Endothelial cell of umbilical vein (primary cell): ENCODE measurements around the gene STRBP. TPM values are rescaled to one million over a fixed set of nuclear protein-coding genes. Genes with fewer than 3 reads are reported as not detected.

Experiments
- BruUV-seq: library from RNA; stranded (reverse); fragments of 400-500 nt; replicated peaks from 2 replicates; lab custom pipeline; 2021; lab: Mats Ljungman, UMichigan
- CTCF ChIA-PET: fragments of 300-600, 350-600 bp; sonication (Branson Sonifier 250); formaldehyde crosslinking; loops from one replicate; lab custom pipeline; 2021; ENCODE audit warnings: antibody characterized with exemption, inconsistent platforms; lab: Charles Lee
- POLR2A ChIA-PET: fragments of 300-600, 350-600 bp; sonication (Branson Sonifier 250); formaldehyde crosslinking; loops from one replicate; lab custom pipeline; 2021; ENCODE audit warnings: antibody characterized with exemption, inconsistent platforms; lab: Charles Lee
- DNase-seq: peaks from one replicate; pipeline ENCODE4 v3.0.0-alpha.2; 2011; ENCODE audit warnings: low read depth, low spot score
- FAIRE-seq: peaks from 2 replicates; lab custom pipeline; 2011; peaks lifted over from hg19 to GRCh38; lab: Jason Lieb, UNC
- H2AFZ ChIP-seq: 2 replicates; pipeline ENCODE4 v1.6.0; 2012; ENCODE audit warnings: low read depth, low read length, control low read depth, inconsistent platforms
- H3K27ac ChIP-seq: 2 replicates; pipeline ENCODE4 v1.5.1; 2011; ENCODE audit warnings: low read depth, mild to moderate bottlenecking, control low read depth, low read length, moderate library complexity; ENCODE audit not compliant: insufficient read depth
- H3K27me3 ChIP-seq, 2 experiments: 2 replicates each; pipeline versions ENCODE4 v1.6.0 to v1.6.1; 2011; ENCODE audit warnings: low read length in 2 of 2, mixed read lengths in 1 of 2; ENCODE audit not compliant: control insufficient read depth in 2 of 2, insufficient read depth in 2 of 2
- H3K36me3 ChIP-seq, 2 experiments: 2 replicates in 1 of 2; 3 replicates in 1 of 2; pipeline ENCODE4 v1.5.1; 2011; ENCODE audit warnings: low read length in 2 of 2, mild to moderate bottlenecking in 1 of 2, moderate library complexity in 1 of 2; ENCODE audit not compliant: control insufficient read depth in 2 of 2, insufficient read depth in 2 of 2; ENCODE audit errors: extremely low read depth in 1 of 2
- H3K4me1 ChIP-seq: 3 replicates; pipeline ENCODE4 v1.5.1; 2011; ENCODE audit warnings: mild to moderate bottlenecking, low read length; ENCODE audit not compliant: control insufficient read depth, insufficient read depth; ENCODE audit errors: extremely low read depth
- H3K4me2 ChIP-seq: 2 replicates; pipeline ENCODE4 v1.6.1; 2011; ENCODE audit warnings: low read length, control low read depth, mixed read lengths; ENCODE audit not compliant: insufficient read depth
- H3K4me3 ChIP-seq, 3 experiments: fragments of 200-600 bp in 1 of 3; sonication (generic), shearing (Covaris generic) in 1 of 3; replicated peaks in 1 of 3; 2 replicates each; pipeline ENCODE4 v1.5.1; 2011 to 2016; ENCODE audit warnings: control low read depth in 3 of 3, low read length in 3 of 3, mild to moderate bottlenecking in 2 of 3, inconsistent platforms in 1 of 3, low read depth in 1 of 3, moderate library complexity in 1 of 3; ENCODE audit not compliant: insufficient read depth in 1 of 3
- H3K79me2 ChIP-seq: 2 replicates; pipeline ENCODE4 v1.6.0; 2012; ENCODE audit warnings: low read length, inconsistent platforms; ENCODE audit not compliant: control insufficient read depth, insufficient read depth
- H3K9ac ChIP-seq: replicated peaks from 2 replicates; pipeline ENCODE3; 2011; ENCODE audit warnings: low read length, control low read depth; ENCODE audit not compliant: insufficient read depth; ENCODE audit errors: extremely low read depth
- H3K9me1 ChIP-seq: replicated peaks from 3 replicates; pipeline ENCODE4 v1.6.0; 2011; ENCODE audit warnings: mild to moderate bottlenecking, low read length; ENCODE audit not compliant: control insufficient read depth, insufficient read depth; ENCODE audit errors: extremely low read depth
- H3K9me3 ChIP-seq: replicated peaks from 2 replicates; pipeline ENCODE4 v1.5.1; 2012; ENCODE audit warnings: low read length, inconsistent platforms; ENCODE audit not compliant: control insufficient read depth, insufficient read depth
- H4K20me1 ChIP-seq: replicated peaks from 2 replicates; pipeline ENCODE3; 2011; ENCODE audit warnings: mild to moderate bottlenecking, low read length; ENCODE audit not compliant: control insufficient read depth, insufficient read depth; ENCODE audit errors: extremely low read depth
- EZH2 ChIP-seq: IDR thresholded peaks from 2 replicates; pipeline ENCODE4 v1.6.1; 2012; ENCODE audit warnings: borderline replicate concordance, low read depth, mild to moderate bottlenecking, moderate library complexity, low read length, inconsistent platforms; ENCODE audit not compliant: severe bottlenecking
- FOS ChIP-seq: IDR thresholded peaks from 2 replicates; pipeline ENCODE4 v1.6.1; 2011; ENCODE audit warnings: mild to moderate bottlenecking, low read length, moderate library complexity, borderline replicate concordance; ENCODE audit not compliant: insufficient read depth
- GATA2 ChIP-seq: IDR thresholded peaks from 2 replicates; pipeline ENCODE4 v1.7.0; 2011; ENCODE audit warnings: low read depth, mild to moderate bottlenecking, moderate library complexity, mixed read lengths, low read length; ENCODE audit not compliant: insufficient read length, insufficient read depth
- JUN ChIP-seq: IDR thresholded peaks from 2 replicates; pipeline ENCODE4 v1.6.1; 2011; ENCODE audit warnings: borderline replicate concordance, low read depth; ENCODE audit not compliant: insufficient read length, insufficient read depth
- MYC ChIP-seq: IDR thresholded peaks from one replicate; pipeline ENCODE4 v1.6.1; 2011; ENCODE audit warnings: mild to moderate bottlenecking, low read depth, low read length
- POLR2A ChIP-seq: IDR thresholded peaks from 2 replicates; pipeline ENCODE4 v1.6.1; 2012; ENCODE audit warnings: low read depth, mild to moderate bottlenecking, control low read depth, low read length
- POLR2AphosphoS5 ChIP-seq: IDR thresholded peaks from 2 replicates; pipeline ENCODE4 v1.6.1; 2012; ENCODE audit warnings: low read depth, mild to moderate bottlenecking, control low read depth, low read length, moderate library complexity; ENCODE audit not compliant: insufficient read depth
- dilution Hi-C: fragments of 300-500 bp; cut with MboI; formaldehyde crosslinking; loops from one replicate; pipeline ENCODE4 v1.15.0; 2019; ENCODE audit warnings: low sequenced_read_pairs; ENCODE audit not compliant: extremely low pct_ligation_motif_present
- intact Hi-C: fragments of 100-400 bp; cut with micrococcal nuclease; formaldehyde crosslinking; loops from one replicate; pipeline ENCODE4 v1.10.0; 2022
- polyA plus RNA-seq, 4 experiments: library from polyadenylated mRNA; depleted of rRNA in 3 of 4; stranded (reverse) in 3 of 4; unstranded in 1 of 4; fragments of >200 nt; gene quantifications; 2 replicates each; pipeline versions ENCODE4 v1.2.1 to v1.2.3, GENCODE V29; 2011 to 2012; ENCODE audit warnings: missing spikeins in 1 of 4
- total RNA-seq: library from RNA; stranded (reverse); gene quantifications from 2 replicates; pipeline ENCODE4 v1.2.3, GENCODE V29; 2021
- TF ChIP-seq, protein P1 (sequence below), 2 donors: IDR thresholded peaks; 1 replicate in 1 of 2; 2 replicates in 1 of 2; pipeline ENCODE4 v1.5.1; 2011; ENCODE audit warnings: low read length in 2 of 2, mild to moderate bottlenecking in 2 of 2, moderate library complexity in 2 of 2, control low read depth in 1 of 2, inconsistent platforms in 1 of 2, low read depth in 1 of 2; ENCODE audit not compliant: insufficient read depth in 1 of 2; ENCODE audit errors: extremely low read depth in 1 of 2
- TF ChIP-seq, protein P2 (sequence below): IDR thresholded peaks from 2 replicates; pipeline ENCODE4 v1.6.1; 2011; ENCODE audit not compliant: insufficient read depth, insufficient read length

STRBP gene
- total and polyA plus RNA-seq, 2 donors (not counting 3 experiments of a cell fraction or from before 2014, with no cell fraction given): 7.7 to 15.4 TPM

DNA sequence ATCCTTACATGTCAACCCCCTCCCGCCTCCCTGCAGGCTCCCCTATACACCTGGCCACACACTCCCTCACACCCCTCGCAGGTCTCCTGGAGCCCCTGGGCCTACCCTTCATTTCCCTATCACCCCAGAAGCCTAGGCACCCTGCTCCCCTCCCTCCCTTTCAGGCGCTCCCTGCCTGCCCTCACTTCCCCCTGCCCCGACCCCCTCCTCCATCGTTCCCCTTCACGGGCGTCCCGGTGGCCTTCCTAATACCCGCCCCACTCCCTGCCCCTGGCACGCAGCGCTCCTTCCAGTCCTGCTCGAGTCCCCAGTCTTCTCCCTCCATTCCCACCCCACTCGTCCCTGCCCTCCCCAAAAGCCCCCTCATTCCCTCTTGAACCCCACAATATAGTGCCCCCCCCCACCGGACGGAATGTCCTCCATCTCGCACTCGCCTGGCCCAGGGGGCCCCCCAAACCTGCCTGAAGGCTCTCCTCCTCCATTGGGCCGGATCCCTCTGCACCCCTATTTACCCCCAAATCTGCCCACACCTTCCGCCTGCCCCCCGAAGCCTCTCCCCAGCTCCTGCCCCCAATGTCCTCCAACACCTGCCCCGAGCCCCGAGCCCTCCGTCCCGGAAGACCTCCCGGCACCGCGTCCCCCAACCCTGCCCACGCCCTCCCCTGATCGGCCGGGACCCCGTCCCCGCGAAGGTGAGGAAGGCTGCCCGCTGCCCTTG, 746 bp downstream of the STRBP start:
- Histone ChIP-seq H4K20me1 (no peaks in the 10 kb centered on the region), H3K9me1 (no peaks in the 10 kb centered on the region), H3K4me1 (peaks cover 2% of the 10 kb centered on the region), H3K27ac (no peak overlapping the region), H2AFZ (peak overlapping the region; percentile 45), H3K27me3 (peaks cover 0 to 4% of the 10 kb centered on the region in 2 experiments), H3K4me2 (peak overlapping the region; percentile 60), H3K36me3 (no peaks in the 10 kb centered on the region), H3K4me3 (peak overlapping the region; percentile 16 to 95 (median 57)), H3K79me2 (no peaks in the 10 kb centered on the region), H3K9ac (peak overlapping the region; percentile 61), H3K9me3 (no peaks in the 10 kb centered on the region)
- ChIA-PET POLR2A (no interaction called here), CTCF (no interaction called here)
- dilution Hi-C loops: no loop called here
- no TSS peak for BruUV-seq
- no peak for DNase-seq
- FAIRE-seq: no peak
- TF ChIP-seq GATA2 (no peak), MYC (no peak), FOS (no peak), POLR2A (no peak), JUN (no peak), EZH2 (no peak), POLR2AphosphoS5 (no peak)
- TF ChIP-seq, protein P1, sequence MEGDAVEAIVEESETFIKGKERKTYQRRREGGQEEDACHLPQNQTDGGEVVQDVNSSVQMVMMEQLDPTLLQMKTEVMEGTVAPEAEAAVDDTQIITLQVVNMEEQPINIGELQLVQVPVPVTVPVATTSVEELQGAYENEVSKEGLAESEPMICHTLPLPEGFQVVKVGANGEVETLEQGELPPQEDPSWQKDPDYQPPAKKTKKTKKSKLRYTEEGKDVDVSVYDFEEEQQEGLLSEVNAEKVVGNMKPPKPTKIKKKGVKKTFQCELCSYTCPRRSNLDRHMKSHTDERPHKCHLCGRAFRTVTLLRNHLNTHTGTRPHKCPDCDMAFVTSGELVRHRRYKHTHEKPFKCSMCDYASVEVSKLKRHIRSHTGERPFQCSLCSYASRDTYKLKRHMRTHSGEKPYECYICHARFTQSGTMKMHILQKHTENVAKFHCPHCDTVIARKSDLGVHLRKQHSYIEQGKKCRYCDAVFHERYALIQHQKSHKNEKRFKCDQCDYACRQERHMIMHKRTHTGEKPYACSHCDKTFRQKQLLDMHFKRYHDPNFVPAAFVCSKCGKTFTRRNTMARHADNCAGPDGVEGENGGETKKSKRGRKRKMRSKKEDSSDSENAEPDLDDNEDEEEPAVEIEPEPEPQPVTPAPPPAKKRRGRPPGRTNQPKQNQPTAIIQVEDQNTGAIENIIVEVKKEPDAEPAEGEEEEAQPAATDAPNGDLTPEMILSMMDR (IDR thresholded peaks at IDR 0.05; ENCODE audit: extremely low read depth in 1 of 2, insufficient read depth in 1 of 2, low read depth in 1 of 2, low read length in 2 of 2): no peak
- TF ChIP-seq, protein P2, sequence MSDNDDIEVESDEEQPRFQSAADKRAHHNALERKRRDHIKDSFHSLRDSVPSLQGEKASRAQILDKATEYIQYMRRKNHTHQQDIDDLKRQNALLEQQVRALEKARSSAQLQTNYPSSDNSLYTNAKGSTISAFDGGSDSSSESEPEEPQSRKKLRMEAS: no peak
- intact Hi-C loops: loop anchor here (1.0 to 2.0 kb wide), 2 partner anchors 72 to 81 kb away; no protein-coding TSS in a partner anchor
